ENCODE results near the gene SPO11.

GRCh38 chr20:57312138-57312537 lies 17.5 kb upstream of the SPO11 start:
- TF ChIP-seq POLR2A (IDR thresholded peaks at IDR 0.05; ENCODE audit: low read depth, low read length): no peak
- no peak for TF ChIP-seq POLR2AphosphoS5 (IDR thresholded peaks at IDR 0.05; ENCODE audit: low read depth, low read length)
